LNCaP clone FGC (cell line): ENCODE data around the gene PACRG.

Experiments
- DNase-seq: peaks from one replicate; pipeline ENCODE4 v3.0.0-alpha.2; 2011; ENCODE audit warnings: low read depth
- H3K4me3 ChIP-seq: 2 replicates; pipeline ENCODE4 v1.5.1; 2011; ENCODE audit warnings: mild to moderate bottlenecking, low read depth, low read length, control low read depth
- CTCF ChIP-seq: IDR thresholded peaks from 2 replicates; pipeline ENCODE4 v1.5.1; 2012; ENCODE audit warnings: mild to moderate bottlenecking; ENCODE audit not compliant: control insufficient read depth, insufficient read depth; ENCODE audit errors: extremely low read depth

Gene PACRG

GRCh38 chr6:162999575-163000285 is 272.0 kb downstream of the PACRG start:
- no peak overlapping the region for H3K4me3 ChIP-seq
- DNase-seq, result no peak
- TF ChIP-seq CTCF, result no peak

GRCh38 chr6:163001330-163001729 is 273.6 kb downstream of the PACRG start:
- peak; percentile 6 for DNase-seq
- H3K4me3 ChIP-seq, result no peak overlapping the region
- TF ChIP-seq CTCF, result no peak

GRCh38 chr6:163008186-163008585 is 280.4 kb downstream of the PACRG start:
- H3K4me3 ChIP-seq, result no peak overlapping the region
- DNase-seq, result no peak
- no peak for TF ChIP-seq CTCF

GRCh38 chr6:163008626-163009025 is 280.9 kb downstream of the PACRG start:
- no peak for DNase-seq
- TF ChIP-seq CTCF, result no peak

GRCh38 chr6:163010145-163010544 is 282.4 kb downstream of the PACRG start:
- no peak overlapping the region for H3K4me3 ChIP-seq
- DNase-seq, result no peak
- no peak for TF ChIP-seq CTCF

More at GRCh38 chr6:163008626-163009025, 280.9 kb downstream of the PACRG start:
- H3K4me3 ChIP-seq, result no peak overlapping the region

GRCh38 chr6:163014736-163015135 is 287.0 kb downstream of the PACRG start:
- no peak for DNase-seq
- TF ChIP-seq CTCF, result no peak

GRCh38 chr6:163017801-163018200 is 290.0 kb downstream of the PACRG start:
- TF ChIP-seq CTCF, result no peak
- no peak overlapping the region for H3K4me3 ChIP-seq
- DNase-seq, result no peak

More at GRCh38 chr6:163014736-163015135, 287.0 kb downstream of the PACRG start:
- no peak overlapping the region for H3K4me3 ChIP-seq
